ENCODE data around the gene USP21.

The USP21 gene

DNA sequence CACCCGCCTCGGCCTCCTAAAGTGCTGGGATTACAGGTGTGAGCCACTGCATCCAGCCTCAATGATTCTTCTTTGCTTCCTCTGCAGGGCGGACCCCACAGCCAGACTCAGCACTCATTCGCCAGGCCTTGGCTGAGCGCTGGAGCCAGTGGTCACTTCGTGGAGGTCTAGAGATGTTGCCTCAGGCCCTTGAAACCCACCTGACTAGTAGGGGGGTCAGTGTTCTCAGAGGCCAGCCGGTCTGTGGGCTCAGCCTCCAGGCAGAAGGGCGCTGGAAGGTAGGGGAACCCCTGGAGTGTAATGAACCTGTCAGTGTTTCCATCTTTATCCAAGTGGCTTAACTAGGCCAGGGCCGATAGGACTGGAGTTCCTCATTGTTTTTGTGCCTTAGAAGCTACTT lies 9.6 kb downstream of the USP21 start:
- no peak for DNase-seq (ENCODE audit: low read depth in 4 of 4, low spot score in 1 of 4)

DNA sequence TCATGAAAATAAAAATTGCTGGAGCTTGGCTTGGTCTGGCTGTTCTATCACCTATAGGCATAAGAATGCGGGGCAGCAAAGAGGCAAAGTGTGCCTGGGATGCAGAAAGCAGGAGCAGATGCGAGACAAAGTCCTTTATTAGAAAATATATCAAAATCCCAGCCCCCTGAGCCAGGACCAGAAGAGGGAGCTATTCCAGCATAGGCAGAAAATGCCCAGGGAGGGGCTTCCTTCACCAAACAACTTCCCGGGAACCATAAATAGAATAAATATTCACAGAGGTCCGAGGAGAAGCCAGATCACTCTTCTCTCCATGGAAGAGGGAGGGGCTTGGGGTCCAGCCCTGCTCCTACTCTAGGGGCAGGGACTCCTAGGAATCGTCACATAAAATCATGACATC lies 11.9 kb downstream of the USP21 start:
- no peak for DNase-seq (ENCODE audit: low read depth in 4 of 4, low spot score in 1 of 4)

DNA sequence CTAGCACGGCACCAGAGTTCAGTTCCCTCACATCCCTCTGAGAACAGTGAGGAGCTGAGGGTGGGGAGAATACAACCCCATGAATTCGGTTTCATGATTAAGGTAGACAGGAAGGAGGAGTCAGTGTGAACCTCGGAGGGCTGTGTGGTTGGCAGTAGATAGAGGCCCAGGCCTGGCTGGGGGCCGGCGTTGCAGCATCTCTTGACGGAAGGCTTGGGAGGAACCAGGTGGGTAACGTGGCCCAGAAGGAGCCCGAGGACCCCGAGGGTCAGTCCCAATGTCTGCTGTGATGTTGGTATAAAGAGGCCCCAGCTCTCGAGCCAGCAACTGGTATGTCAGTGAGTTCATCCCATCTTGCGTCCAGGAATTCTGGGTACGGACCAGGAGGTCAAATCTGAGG lies 12.4 kb downstream of the USP21 start:
- no peak for DNase-seq (ENCODE audit: low read depth in 4 of 4, low spot score in 1 of 4)

DNA sequence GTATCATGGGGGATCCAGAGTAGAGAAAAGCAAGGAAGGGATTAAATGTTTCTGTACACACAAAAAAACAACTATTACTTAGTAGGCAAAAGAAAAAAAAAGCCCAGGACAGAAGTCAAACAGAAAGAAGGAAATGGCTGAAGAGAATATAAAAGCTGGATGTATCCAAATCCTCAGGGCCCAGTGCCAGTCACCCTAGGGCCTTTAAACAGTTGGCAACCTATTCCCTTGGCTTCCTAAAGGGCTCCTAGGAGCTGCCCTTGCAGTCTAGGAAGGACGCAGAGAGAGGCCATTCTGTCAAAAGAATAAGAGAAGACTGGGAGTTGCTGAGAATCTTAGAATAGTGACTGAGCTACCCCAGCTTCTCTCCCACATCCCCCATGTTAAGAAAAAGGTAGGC lies 13.0 kb downstream of the USP21 start:
- no peak for DNase-seq (ENCODE audit: low read depth in 4 of 4, low spot score in 1 of 4)

DNA sequence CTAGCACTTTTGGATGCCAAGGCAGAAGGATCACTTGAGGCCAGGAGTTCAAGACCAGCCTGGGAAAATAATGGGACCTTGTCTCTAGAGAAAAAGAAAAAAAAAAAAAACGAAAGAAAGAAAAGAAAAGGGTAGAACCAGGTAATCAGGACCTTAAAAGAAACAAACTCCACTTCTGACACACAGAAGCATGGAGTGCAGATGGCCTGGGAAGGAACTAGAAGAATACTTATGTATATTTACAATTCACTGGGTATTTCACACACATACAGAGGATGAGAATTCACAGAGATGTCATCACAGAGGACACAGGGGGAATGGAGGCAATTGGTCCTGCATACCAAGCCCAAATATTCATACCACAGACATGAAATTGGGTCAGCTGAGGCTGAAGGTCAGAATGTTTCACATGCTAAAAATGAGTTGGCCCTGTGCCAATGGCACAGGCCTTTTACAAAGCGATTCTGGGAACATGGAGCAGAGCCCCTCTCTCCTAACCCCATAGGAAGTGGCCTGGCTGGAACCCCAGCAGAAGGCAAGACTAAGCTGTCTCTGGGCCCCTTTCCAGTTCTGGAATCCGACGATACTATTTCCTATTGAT lies 13.6 kb downstream of the USP21 start:
- DNase-seq (ENCODE audit: low read depth in 4 of 4, low spot score in 1 of 4), result no peak

DNA sequence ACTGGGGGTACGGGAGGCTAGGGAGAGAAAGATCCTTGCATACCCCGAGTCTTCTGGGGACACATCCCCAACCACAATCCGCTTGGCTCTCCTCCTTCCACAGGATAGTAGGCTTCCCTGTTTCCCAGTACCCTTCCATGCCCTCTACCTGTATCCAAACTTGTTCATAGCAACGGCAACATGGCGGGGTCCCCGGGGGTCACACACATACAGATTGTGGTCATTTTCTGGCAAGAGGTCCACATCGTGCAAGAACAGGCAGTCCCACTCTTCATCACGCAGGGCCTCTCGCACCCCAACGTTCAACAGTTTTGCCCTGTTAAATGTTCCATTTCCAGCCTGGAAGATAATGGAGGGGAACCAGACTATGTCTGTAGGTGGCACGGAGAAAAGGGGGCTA lies 14.4 kb downstream of the USP21 start:
- DNase-seq (ENCODE audit: low read depth in 4 of 4, low spot score in 1 of 4), result no peak

DNA sequence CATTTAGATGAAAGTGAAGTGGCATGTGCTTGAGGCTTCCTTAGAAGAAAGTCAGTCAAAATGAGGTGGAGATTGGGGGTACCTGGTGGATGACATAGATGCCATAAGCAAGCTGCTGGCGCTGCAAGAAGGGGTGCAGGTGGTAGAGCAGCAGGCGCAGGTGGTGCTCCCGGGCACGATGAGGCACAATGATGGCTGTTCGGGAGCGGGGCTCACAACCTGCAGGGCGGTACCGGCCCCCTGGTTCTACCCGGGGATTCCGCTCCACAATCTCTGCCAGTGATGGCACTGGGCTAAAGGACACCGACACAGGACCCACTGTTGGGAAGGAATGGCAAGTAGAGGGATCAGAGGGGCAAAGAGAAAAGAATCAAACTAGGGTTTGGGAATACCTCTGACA lies 15.6 kb downstream of the USP21 start:
- no peak for DNase-seq (ENCODE audit: low read depth in 4 of 4, low spot score in 1 of 4)

DNA sequence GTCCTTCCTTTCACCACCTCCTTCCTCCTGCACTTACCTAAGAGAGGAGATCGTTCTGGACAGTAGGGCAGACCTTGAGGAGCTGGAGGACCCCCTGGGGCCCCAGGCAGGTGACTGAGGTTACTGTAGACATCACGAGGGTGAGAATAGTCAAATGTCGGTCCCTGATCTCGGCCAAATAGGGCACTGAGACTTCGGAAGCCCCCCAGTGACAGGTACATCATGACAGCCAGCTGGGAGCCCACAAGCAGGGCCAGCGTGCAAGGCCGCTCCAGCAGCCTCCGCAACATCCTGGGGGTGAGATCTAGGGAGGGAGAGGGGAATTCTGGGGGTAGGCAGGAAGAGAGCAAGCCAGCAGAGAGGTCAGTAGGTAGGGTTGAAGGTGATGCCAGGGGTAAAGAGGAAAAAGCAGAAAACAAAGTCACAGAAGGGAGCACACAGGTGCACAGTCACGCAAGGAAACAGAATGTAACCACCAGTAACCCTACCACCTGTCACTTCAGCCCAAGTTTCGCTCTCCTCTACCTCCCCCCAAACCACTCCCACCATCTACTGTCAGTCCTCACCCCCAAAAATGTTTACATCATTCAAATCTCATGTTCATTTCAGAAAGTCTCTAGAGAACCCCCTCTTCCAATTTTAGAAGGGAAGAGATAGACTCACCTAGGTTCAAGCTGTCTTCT lies 16.6 kb downstream of the USP21 start:
- no peak for DNase-seq (ENCODE audit: low read depth in 4 of 4, low spot score in 1 of 4)

DNA sequence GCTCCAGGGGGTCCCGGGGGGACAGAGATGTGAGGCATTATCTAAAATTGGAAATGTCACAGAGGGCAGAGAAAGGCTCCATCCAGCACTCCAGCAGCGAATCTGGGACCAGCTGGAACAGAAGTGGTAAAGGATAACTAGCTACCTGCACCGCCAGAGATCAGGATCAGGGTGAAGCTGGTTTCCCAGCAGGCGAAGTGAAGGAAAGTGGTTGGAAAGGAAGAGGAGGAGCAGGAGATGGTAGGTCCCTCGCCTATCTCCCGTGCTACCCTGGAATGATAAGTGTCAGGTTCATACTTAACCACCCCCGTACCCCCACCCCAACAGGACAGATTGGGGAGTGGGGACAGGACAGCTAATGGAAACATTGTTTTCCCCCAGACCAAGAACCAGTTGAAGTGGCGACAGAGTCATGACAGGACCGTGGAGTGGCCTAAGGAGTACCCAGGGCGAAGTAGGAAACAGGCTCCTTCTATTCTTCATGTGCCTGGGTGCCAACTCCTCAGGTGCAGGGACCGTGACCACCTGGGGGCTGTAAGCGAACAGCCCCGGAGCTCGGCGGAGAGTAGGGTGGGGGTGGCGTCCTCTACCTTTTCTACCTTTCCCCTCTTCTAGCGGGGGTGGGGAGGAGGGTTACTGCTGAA lies 17.3 kb downstream of the USP21 start:
- no peak for DNase-seq (ENCODE audit: low read depth in 4 of 4, low spot score in 1 of 4)

DNA sequence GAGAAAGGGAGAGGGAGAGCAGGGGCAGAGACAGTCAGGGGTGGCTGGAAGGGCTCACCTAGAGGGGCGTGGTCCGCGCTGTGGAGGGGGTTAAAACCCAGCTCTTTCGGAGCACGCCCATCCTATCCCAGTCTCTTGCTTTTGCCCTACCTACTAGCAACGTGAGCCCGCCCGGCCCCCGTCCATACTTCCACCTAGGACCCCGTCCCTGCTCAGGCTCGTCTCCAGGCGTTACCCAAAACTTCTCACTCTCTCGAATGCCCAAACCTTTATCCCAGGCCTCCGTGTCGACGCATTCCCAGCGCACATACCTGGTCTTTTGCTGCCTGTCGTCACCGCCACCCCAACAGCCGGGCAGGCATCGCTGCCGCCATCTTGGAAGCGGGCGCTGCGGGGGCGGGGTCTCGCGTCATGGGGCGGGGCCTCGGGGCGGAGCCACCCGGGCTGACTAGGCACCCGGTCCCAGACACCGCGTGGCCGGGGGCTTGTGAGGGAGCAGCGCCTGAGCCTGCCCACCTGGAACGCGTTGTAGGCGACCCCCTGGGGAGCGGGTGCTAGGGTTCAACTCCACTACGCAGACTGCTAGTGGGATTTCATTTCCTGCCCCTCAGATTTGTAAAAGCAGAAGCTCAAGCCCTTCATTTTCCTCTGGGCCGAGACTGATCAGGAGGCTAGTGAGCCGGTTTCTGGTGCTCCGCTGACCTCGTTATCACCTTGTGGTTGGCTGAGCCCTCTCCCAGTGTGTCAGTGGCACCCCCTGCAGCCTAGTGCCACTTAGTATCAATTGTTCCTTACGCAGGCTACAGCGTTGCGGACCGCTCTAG lies 18.0 kb downstream of the USP21 start, which contains the start of gene B4GALT3:
TSS of gene B4GALT3 (minus strand) at position 396 of the 824 bp plus-strand sequence. CDS start 1,447 bp downstream, outside the sequence.
- DNase-seq (ENCODE audit: low read depth in 4 of 4, low spot score in 1 of 4), result peak; percentile 93 to 99 (median 94)

DNA sequence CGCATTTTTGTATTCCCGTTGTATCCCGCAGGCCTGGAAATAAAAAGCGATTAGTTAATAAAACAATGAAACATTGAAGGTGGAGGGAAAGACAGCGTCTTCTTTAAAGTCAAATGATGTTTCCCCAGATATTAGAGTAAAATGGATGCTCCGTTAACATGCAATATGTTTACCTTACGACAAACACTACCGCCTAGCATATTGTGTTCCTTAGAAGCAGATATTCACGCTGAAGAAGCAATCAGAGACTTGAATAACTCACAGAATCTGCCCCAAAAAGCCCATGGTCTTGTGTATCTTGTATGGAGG lies 18.6 kb downstream of the USP21 start:
- no peak for DNase-seq (ENCODE audit: low read depth in 4 of 4, low spot score in 1 of 4)

DNA sequence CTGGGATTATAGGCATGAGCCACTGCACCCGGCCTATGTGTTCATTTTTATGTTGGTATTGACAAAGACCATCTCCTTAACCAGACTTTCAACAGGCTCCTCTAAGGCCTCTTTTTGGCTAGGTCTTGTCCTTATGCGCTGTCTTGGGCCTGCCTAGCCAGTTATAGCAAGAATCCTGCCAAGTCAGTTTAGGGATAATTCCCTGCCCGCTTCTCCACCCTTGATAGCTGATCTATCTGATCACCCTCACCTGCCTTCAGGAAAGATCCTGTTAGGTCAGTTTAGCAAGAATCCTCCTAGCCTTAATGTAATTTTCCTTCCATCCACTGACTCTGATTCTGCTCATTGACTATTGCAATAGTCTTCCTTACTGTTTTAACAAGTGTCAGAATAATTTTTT lies 20.4 kb downstream of the USP21 start:
- DNase-seq (ENCODE audit: low read depth in 4 of 4, low spot score in 1 of 4), result no peak

DNA sequence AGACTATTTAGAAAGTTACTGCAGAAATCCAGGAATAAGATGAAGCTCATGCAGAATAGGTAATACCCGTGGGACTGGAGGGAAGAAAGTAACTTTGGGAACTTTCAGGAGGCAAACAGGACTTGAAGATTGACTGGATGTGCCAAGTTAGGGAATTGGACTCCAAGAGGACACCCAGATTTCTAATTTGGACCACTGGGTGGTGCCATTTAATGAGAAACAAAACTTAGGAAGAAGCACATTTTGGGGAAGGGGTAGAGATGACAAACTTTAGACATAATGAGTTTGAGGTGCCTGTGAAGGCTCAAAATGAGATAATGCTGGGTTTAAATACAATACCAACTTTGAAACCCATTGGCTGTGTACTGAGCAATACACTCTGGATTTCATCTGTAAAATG lies 21.3 kb downstream of the USP21 start:
- DNase-seq (ENCODE audit: low read depth in 4 of 4, low spot score in 1 of 4), result no peak

DNA sequence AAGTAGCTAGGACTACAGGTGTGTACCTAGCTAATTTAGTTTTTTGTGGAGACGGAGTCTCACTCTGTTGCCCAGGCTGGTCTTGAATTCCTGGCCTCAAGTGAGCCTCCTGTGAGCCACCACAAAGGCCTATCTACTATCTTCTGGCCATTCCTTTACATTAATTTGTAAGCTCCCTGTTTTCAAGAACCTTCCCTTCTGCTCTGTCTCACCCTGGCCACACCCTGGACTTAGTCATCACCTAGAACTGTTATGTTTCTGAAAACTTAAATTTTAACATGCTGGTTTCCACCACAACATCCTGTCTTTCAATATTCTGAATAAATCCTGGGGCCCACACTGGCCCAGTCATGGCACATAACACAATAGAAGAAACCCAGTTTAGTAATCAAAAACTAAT lies 22.9 kb downstream of the USP21 start:
- DNase-seq (ENCODE audit: low read depth in 4 of 4, low spot score in 1 of 4), result peak in 3 of 4 experiments; percentile 34 to 51 (median 36)

DNA sequence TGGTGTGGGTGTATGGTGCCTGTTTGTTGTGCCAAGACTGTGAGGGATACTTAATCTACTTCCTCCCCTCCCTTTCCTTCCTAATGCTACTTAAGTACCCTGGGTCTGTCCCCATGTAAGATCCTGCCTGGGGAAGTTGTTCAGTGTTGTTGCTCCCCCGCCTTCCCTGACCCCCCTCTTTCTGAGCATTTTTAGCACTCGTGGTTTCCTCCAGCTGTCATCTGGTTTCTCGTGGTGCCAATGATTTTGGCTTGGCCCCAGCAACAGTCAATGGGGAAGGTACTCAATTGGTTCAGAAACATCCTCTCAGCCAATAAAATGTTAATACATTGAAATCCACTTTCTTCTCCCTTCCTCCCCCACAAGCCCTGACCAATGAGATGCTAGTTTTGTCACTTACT lies 26.0 kb downstream of the USP21 start:
- peak in 1 of 4 experiments; percentile 33 for DNase-seq (ENCODE audit: low read depth in 4 of 4, low spot score in 1 of 4)

DNA sequence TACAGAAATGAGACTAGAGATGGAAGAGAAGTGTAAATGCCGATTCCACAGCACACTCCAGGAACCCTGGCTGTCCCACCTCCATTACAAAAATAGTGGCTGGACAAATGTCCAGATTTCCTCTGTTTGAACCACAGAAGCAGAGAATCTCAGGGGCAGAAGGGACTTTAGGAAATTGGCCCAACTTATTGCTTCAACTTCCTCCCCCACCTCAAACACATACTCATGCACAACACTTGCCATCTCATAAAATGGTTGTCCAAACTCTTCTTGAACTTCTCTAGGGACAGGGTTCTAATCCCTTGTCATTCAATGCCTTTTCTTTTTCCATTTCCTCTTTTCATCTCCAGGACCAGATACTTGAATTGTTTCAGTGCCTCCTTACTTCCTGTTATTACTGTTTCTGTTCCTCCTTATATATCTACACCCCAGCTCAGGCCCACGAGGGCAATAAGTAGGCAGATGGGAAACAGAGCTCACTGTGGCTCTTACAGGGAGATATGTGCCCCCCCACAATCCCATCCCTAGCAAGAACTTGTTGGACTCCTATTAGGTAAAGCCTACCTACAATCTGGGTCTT lies 26.5 kb downstream of the USP21 start:
- DNase-seq (ENCODE audit: low read depth in 4 of 4, low spot score in 1 of 4), result no peak

DNA sequence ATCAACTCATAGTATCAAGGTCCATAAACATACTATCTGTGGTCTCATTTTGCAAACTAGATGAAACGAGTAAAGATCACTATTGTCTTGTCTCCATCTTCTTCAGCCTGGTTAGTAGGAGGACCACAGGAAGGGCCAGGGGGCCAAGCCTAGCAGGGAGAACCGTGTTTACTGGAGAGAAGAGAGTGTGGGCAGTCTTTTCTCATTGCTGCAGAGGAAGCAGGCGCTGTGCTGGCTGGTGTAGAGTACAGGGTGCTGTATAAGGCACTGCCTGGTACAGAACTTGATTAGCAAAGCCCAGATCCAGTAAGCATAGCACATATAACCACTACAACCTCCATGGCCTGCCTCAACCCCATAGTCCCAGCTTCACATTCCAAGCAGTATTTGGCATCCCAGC lies 28.0 kb downstream of the USP21 start:
- no peak for DNase-seq (ENCODE audit: low read depth in 4 of 4, low spot score in 1 of 4)

DNA sequence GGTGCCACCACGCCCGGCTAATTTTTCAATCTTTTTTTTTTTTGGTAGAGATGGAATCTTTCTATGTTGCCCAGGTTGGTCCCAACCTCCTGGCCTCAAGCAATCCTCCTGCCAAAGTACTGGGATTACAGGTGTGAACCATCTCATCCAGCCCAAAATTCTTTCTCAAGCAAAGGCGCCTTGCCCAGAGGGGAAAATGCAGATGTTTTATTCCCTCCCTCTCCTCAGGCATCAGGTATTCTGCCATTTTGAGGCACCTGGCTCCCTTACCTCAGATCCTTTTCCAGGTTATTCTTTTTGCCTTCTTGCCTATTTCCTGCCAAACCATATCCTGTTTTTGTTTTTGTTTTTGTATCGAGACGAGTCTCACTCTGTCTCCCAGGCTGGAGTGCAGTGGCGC lies 29.1 kb downstream of the USP21 start:
- DNase-seq (ENCODE audit: low read depth in 4 of 4, low spot score in 1 of 4), result no peak

DNA sequence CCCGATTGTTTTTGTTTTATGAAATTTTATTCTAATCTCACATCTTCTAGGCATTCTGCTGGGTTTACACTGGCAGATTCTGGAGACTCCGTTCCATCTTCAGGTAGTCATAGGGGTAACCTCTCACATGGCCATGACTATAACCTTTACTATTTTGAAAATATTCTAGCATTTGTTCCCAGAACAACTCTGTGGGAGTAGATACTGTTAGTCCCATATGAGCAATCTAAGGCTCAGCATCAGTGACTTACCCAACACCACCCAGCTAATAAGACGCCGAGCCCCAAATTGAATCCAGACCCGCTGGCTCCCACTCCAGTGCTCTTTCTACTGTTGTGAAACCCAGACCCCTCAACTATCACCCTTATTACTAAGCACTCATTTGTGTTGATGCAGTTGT lies 29.7 kb downstream of the USP21 start:
- no peak for DNase-seq (ENCODE audit: low read depth in 4 of 4, low spot score in 1 of 4)

DNA sequence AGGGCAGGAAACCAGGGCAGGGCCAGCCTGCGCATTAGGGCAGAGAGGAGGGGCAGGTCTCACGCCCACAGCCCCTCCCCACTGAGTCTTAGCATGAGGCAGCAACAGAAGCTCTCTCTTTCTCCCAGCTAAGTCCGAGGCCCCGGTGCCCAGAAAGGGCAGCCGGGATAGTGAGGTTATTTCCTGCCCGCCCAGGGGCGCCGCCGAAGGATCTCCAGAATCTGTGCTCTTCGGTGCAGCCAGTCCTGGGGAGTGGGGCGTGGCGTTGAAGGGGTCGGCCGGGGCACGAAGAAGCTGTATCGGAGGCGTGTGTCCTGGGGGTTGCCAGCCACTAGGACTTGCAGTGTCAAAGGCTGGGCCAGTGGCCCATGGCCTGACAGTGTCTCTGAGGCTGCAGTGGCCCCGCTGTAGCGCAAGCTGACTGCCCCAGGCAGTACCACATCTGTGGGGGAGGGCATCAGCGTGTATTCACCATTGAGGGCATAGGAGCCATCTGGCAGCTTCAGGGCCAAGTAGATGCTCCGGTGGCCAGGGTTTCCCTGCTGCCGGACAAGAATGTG lies 31.7 kb downstream of the USP21 start:
- DNase-seq (ENCODE audit: low read depth in 4 of 4, low spot score in 1 of 4), result no peak

DNA sequence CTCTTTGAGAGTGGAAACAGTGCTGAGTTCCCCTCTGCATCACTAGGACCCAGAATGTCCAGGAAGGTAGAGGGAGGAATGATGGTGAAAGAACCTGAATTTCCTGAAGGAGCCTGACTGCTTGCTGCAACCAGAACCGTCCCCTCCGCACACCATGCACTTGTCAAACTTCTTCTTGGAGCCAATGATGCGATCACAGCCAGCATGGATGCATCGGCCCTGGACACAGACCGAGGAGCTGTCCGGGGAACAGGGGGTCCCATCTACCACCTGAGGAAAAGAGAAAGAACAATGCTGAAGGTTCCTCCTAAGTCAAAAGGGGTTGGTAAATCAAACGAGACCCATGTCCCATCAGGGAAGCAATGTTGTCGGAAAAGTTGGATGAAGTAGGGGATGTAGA lies 32.7 kb downstream of the USP21 start:
- no peak for DNase-seq (ENCODE audit: low read depth in 4 of 4, low spot score in 1 of 4)
